ENCODE measurements around the gene KCNAB1.

GRCh38 chr3:156425651-156426050 is 305.3 kb downstream of the KCNAB1 start:
- TF ChIP-seq RAD21 (IDR thresholded peaks at IDR 0.05; ENCODE audit: insufficient read depth, low read depth, low read length) = no peak
- no peak for TF ChIP-seq ZNF384 (IDR thresholded peaks at IDR 0.05; ENCODE audit: borderline replicate concordance, low read depth, low read length)
- no peak for TF ChIP-seq HCFC1 (IDR thresholded peaks at IDR 0.05; ENCODE audit: low read length)
- TF ChIP-seq USF1 (IDR thresholded peaks at IDR 0.05; ENCODE audit: borderline replicate concordance, extremely low read length, insufficient read depth, low read depth, low read length) = no peak
- no peak for TF ChIP-seq ATF3 (IDR thresholded peaks at IDR 0.05; ENCODE audit: borderline replicate concordance, extremely low read depth, low read depth, low read length)
- TF ChIP-seq KDM1A (IDR thresholded peaks at IDR 0.05; ENCODE audit: borderline replicate concordance) = no peak
- TF ChIP-seq MEF2B (IDR thresholded peaks at IDR 0.05; ENCODE audit: partially characterized antibody, poor library complexity, severe bottlenecking) = no peak
- TF ChIP-seq POLR2A (IDR thresholded peaks at IDR 0.05; ENCODE audit: low read depth, low read length) = no peak
- TF ChIP-seq CTCF (IDR thresholded peaks at IDR 0.05 in 2 of 3, conservative IDR thresholded peaks at IDR 0.05 in 1 of 3; ENCODE audit: control insufficient read depth in 2 of 3, extremely low read depth in 1 of 3, insufficient read depth in 1 of 3, low read depth in 3 of 3, low read length in 3 of 3) = no peak
- no peak for TF ChIP-seq HDAC6 (IDR thresholded peaks at IDR 0.05; ENCODE audit: unreplicated experiment)
- no peak for TF ChIP-seq RCOR1 (conservative IDR thresholded peaks at IDR 0.05; ENCODE audit: low read depth, low read length)
- no peak for TF ChIP-seq ASH2L (IDR thresholded peaks at IDR 0.05; ENCODE audit: borderline replicate concordance, low read depth)
